H1 (cell line): Measurements from ENCODE around the gene DNMT1. TPM values are rescaled to one million over a fixed set of nuclear protein-coding genes. Genes with fewer than 3 reads are reported as not detected.
A peak's percentile ranks its signal among the peaks of the same experiment; 100 is the strongest.

Experiments
- CTCF ChIA-PET: fragments of 300-600 bp; sonication (Branson Sonifier 250); formaldehyde crosslinking; loops from one replicate; lab custom pipeline; 2021; ENCODE audit not compliant: partially characterized antibody; lab: Charles Lee
- POLR2A ChIA-PET: fragments of 300-600 bp; sonication (Branson Sonifier 250); formaldehyde crosslinking; loops from one replicate; lab custom pipeline; 2021; ENCODE audit warnings: inconsistent platforms; ENCODE audit not compliant: partially characterized antibody; lab: Charles Lee
- DNase-seq, 2 experiments: peaks; one replicate each; pipeline versions ENCODE4 v3.0.0 to v3.0.0-alpha.2; 2010 to 2022; ENCODE audit warnings: low spot score in 2 of 2, low read depth in 1 of 2, mixed read lengths in 1 of 2
- FAIRE-seq: peaks from 2 replicates; lab custom pipeline; 2011; peaks lifted over from hg19 to GRCh38; lab: Jason Lieb, UNC
- H2AFZ ChIP-seq: 2 replicates; pipeline ENCODE4 v1.8.1; 2012; ENCODE audit warnings: low read length, inconsistent platforms
- H2AK5ac ChIP-seq: 2 replicates; pipeline ENCODE4 v1.6.1; 2013; ENCODE audit warnings: low read depth, low read length
- H2BK120ac ChIP-seq: replicated peaks from 2 replicates; pipeline ENCODE3; 2013; ENCODE audit warnings: low read depth, low read length, inconsistent platforms
- H2BK12ac ChIP-seq: 2 replicates; pipeline ENCODE4 v1.6.1; 2013; ENCODE audit warnings: low read depth, low read length
- H2BK15ac ChIP-seq: 2 replicates; pipeline ENCODE4 v1.6.1; 2013; ENCODE audit warnings: low read length
- H2BK20ac ChIP-seq: 2 replicates; pipeline ENCODE4 v1.6.1; 2013; ENCODE audit warnings: low read length
- H2BK5ac ChIP-seq: 2 replicates; pipeline ENCODE4 v1.6.1; 2013; ENCODE audit warnings: low read depth, low read length
- H3K14ac ChIP-seq: 2 replicates; pipeline ENCODE4 v1.6.1; 2013; ENCODE audit warnings: inconsistent platforms; ENCODE audit not compliant: insufficient read length
- H3K18ac ChIP-seq: 2 replicates; pipeline ENCODE4 v1.6.1; 2013; ENCODE audit warnings: low read length; ENCODE audit errors: extremely low read depth
- H3K23ac ChIP-seq: 2 replicates; pipeline ENCODE4 v1.6.1; 2013; ENCODE audit warnings: inconsistent platforms; ENCODE audit not compliant: insufficient read length
- H3K23me2 ChIP-seq: 2 replicates; pipeline ENCODE4 v1.6.1; 2013; ENCODE audit warnings: low read depth, low read length
- H3K27ac ChIP-seq: 2 replicates; pipeline ENCODE4 v1.6.1; 2011; ENCODE audit warnings: low read depth, low read length, inconsistent platforms
- H3K27me3 ChIP-seq, 4 experiments: replicated peaks in 1 of 4; 1 replicate in 1 of 4; 2 replicates in 3 of 4; pipeline versions ENCODE4 v1.6.1 to v1.8.1; 2011 to 2013; ENCODE audit warnings: low read length in 3 of 4, mild to moderate bottlenecking in 3 of 4, inconsistent platforms in 2 of 4, mixed read lengths in 2 of 4, moderate library complexity in 1 of 4; ENCODE audit not compliant: control insufficient read depth in 3 of 4, insufficient read depth in 3 of 4; ENCODE audit errors: extremely low read depth in 1 of 4
- H3K36me3 ChIP-seq, 4 experiments: 2 replicates each; pipeline versions ENCODE4 v1.6.1 to v1.8.1; 2011 to 2013; ENCODE audit warnings: mild to moderate bottlenecking in 4 of 4, low read length in 3 of 4, moderate library complexity in 2 of 4, control low read depth in 1 of 4, inconsistent platforms in 1 of 4; ENCODE audit not compliant: insufficient read depth in 4 of 4, control insufficient read depth in 2 of 4
- H3K4ac ChIP-seq: replicated peaks from 2 replicates; pipeline ENCODE3; 2013; ENCODE audit warnings: low read length, low read depth, mixed read lengths, inconsistent platforms; ENCODE audit not compliant: insufficient read length
- H3K4me1 ChIP-seq, 4 experiments: replicated peaks in 1 of 4; 1 replicate in 1 of 4; 2 replicates in 3 of 4; pipeline versions ENCODE4 v1.6.1 to v1.8.1; 2011 to 2013; ENCODE audit warnings: low read length in 3 of 4, inconsistent platforms in 2 of 4, mixed read lengths in 1 of 4; ENCODE audit not compliant: insufficient read depth in 4 of 4, control insufficient read depth in 3 of 4
- H3K4me2 ChIP-seq, 2 experiments: 2 replicates each; pipeline versions ENCODE4 v1.6.1 to v1.8.1; 2011 to 2013; ENCODE audit warnings: low read depth in 2 of 2, low read length in 2 of 2, control low read depth in 1 of 2, inconsistent platforms in 1 of 2, mild to moderate bottlenecking in 1 of 2; ENCODE audit not compliant: insufficient read depth in 1 of 2
- H3K4me3 ChIP-seq, 4 experiments: fragments of 200-600, 300-600 bp in 1 of 4; sonication (generic), shearing (Covaris generic), sonication (Bioruptor Twin) in 1 of 4; 2 replicates each; pipeline versions ENCODE4 v1.5.1 to v1.8.1; 2011 to 2016; ENCODE audit warnings: low read length in 4 of 4, low read depth in 3 of 4, control low read depth in 2 of 4, inconsistent platforms in 2 of 4, mild to moderate bottlenecking in 2 of 4, mixed read lengths in 1 of 4, moderate library complexity in 1 of 4; ENCODE audit not compliant: insufficient read depth in 2 of 4; ENCODE audit errors: extremely low read depth in 1 of 4
- H3K56ac ChIP-seq: replicated peaks from 2 replicates; pipeline ENCODE3; 2013; ENCODE audit warnings: low read depth, mild to moderate bottlenecking, mixed read lengths, low read length, inconsistent platforms; ENCODE audit not compliant: insufficient read length
- H3K79me1 ChIP-seq: 2 replicates; pipeline ENCODE4 v1.6.1; 2013; ENCODE audit warnings: low read depth, low read length, control low read depth
- H3K79me2 ChIP-seq, 2 experiments: 2 replicates each; pipeline versions ENCODE4 v1.6.1 to v1.8.1; 2012 to 2013; ENCODE audit warnings: low read length in 2 of 2, mild to moderate bottlenecking in 2 of 2, inconsistent platforms in 1 of 2; ENCODE audit not compliant: insufficient read depth in 2 of 2, control insufficient read depth in 1 of 2
- H3K9ac ChIP-seq, 4 experiments: replicated peaks in 1 of 4; 1 replicate in 1 of 4; 2 replicates in 3 of 4; pipeline versions ENCODE4 v1.6.1 to v1.8.1; 2011 to 2013; ENCODE audit warnings: low read depth in 3 of 4, low read length in 3 of 4, control low read depth in 2 of 4, mild to moderate bottlenecking in 2 of 4, moderate library complexity in 2 of 4, inconsistent platforms in 1 of 4; ENCODE audit errors: extremely low read depth in 1 of 4
- H3K9me3 ChIP-seq, 2 experiments: 2 replicates each; pipeline versions ENCODE4 v1.6.1 to v1.8.1; 2012 to 2013; ENCODE audit warnings: mild to moderate bottlenecking in 2 of 2, moderate library complexity in 2 of 2, control low read depth in 1 of 2, inconsistent platforms in 1 of 2, low read depth in 1 of 2, low read length in 1 of 2, mixed read lengths in 1 of 2; ENCODE audit not compliant: insufficient read depth in 2 of 2
- H4K20me1 ChIP-seq, 2 experiments: replicated peaks in 1 of 2; 2 replicates each; pipeline versions ENCODE3 to v1.8.1; 2011 to 2013; ENCODE audit warnings: inconsistent platforms in 2 of 2, low read length in 2 of 2, mild to moderate bottlenecking in 1 of 2; ENCODE audit not compliant: insufficient read depth in 2 of 2, control insufficient read depth in 1 of 2
- H4K5ac ChIP-seq: 2 replicates; pipeline ENCODE4 v1.6.1; 2013; ENCODE audit warnings: low read length, low read depth, mixed read lengths, inconsistent platforms; ENCODE audit not compliant: insufficient read length
- H4K8ac ChIP-seq: 2 replicates; pipeline ENCODE4 v1.8.0; 2013; ENCODE audit warnings: mild to moderate bottlenecking, moderate library complexity, low read length, inconsistent platforms; ENCODE audit not compliant: insufficient read depth; ENCODE audit errors: extremely low read depth
- H4K91ac ChIP-seq: replicated peaks from 2 replicates; pipeline ENCODE3; 2013; ENCODE audit warnings: low read length, mixed read lengths, inconsistent platforms; ENCODE audit not compliant: insufficient read length
- ATF3 ChIP-seq: IDR thresholded peaks from 2 replicates; pipeline ENCODE4 v1.6.1; 2011; ENCODE audit warnings: low read depth, mild to moderate bottlenecking, low read length; ENCODE audit not compliant: insufficient read depth
- CTCF ChIP-seq, 3 experiments: IDR thresholded peaks; 1 replicate in 2 of 3; 2 replicates in 1 of 3; pipeline versions ENCODE4 v1.5.1 to v1.6.1; 2011; ENCODE audit warnings: low read length in 3 of 3, mild to moderate bottlenecking in 3 of 3, inconsistent platforms in 2 of 3, low read depth in 1 of 3, moderate library complexity in 1 of 3; ENCODE audit not compliant: insufficient read depth in 1 of 3; ENCODE audit errors: control extremely low read depth in 1 of 3
- E2F6 ChIP-seq: IDR thresholded peaks from 2 replicates; pipeline ENCODE4 v1.6.1; 2012; ENCODE audit warnings: inconsistent platforms
- MAX ChIP-seq: IDR thresholded peaks from 2 replicates; pipeline ENCODE4 v1.6.1; 2012; ENCODE audit warnings: inconsistent platforms
- POLR2A ChIP-seq, 2 experiments: IDR thresholded peaks; 1 replicate in 1 of 2; 2 replicates in 1 of 2; pipeline ENCODE4 v1.6.1; 2011; ENCODE audit warnings: low read depth in 2 of 2, low read length in 2 of 2, mild to moderate bottlenecking in 2 of 2; ENCODE audit errors: control extremely low read depth in 1 of 2
- RAD21 ChIP-seq, 2 experiments: IDR thresholded peaks in 1 of 2; conservative IDR thresholded peaks in 1 of 2; 2 replicates each; pipeline ENCODE4 v1.6.1; 2011; ENCODE audit warnings: low read depth in 2 of 2, low read length in 2 of 2, improper control_type of control experiment in 1 of 2, inconsistent platforms in 1 of 2, mild to moderate bottlenecking in 1 of 2, moderate library complexity in 1 of 2
- SP4 ChIP-seq: IDR thresholded peaks from 2 replicates; pipeline ENCODE4 v1.6.1; 2012; ENCODE audit warnings: low read length, inconsistent platforms
- WGBS, 2 experiments: shearing (Covaris generic) in 1 of 2; methylation state at CpG; one replicate each; pipeline versions ENCODE4 v1.1.6 to v1.1.7; 2013 to 2015; ENCODE audit warnings: low lambda C conversion rate in 2 of 2, mixed read lengths in 2 of 2, inconsistent platforms in 1 of 2, low coverage in 1 of 2, missing lambda C conversion rate in 1 of 2; ENCODE audit not compliant: insufficient replicate concordance in 2 of 2, insufficient coverage in 1 of 2, insufficient read length in 1 of 2; ENCODE audit errors: extremely low coverage in 1 of 2, missing lambda C conversion rate in 1 of 2; 5-methylcytosine and 5-hydroxymethylcytosine counted together
- polyA plus RNA-seq, 7 experiments: library from polyadenylated mRNA; depleted of rRNA in 3 of 7; stranded (reverse) in 5 of 7; unstranded in 2 of 7; fragments of >200 nt in 5 of 7; fragments of 200-250 nt in 2 of 7; gene quantifications; 1 replicate in 5 of 7; 2 replicates in 1 of 7; 4 replicates in 1 of 7; pipeline versions ENCODE4 v1.2.1 to v1.2.3, GENCODE V29; 2011 to 2013; ENCODE audit warnings: missing spikeins in 2 of 7, mixed read lengths in 2 of 7
- total RNA-seq: library from RNA; stranded (reverse); fragmentation: NEBNext Ultra II Directional; extraction: Animal tissue kit (Norgen Biotek cat#: 25700); gene quantifications from 2 replicates; pipeline ENCODE4 v1.2.1, GENCODE V29; 2021

The DNMT1 gene
- total and polyA plus RNA-seq, 2 of the 8 experiments (the other 6 are each of a cell fraction or from before 2014, with no cell fraction given) = 101 to 210 TPM

DNA sequence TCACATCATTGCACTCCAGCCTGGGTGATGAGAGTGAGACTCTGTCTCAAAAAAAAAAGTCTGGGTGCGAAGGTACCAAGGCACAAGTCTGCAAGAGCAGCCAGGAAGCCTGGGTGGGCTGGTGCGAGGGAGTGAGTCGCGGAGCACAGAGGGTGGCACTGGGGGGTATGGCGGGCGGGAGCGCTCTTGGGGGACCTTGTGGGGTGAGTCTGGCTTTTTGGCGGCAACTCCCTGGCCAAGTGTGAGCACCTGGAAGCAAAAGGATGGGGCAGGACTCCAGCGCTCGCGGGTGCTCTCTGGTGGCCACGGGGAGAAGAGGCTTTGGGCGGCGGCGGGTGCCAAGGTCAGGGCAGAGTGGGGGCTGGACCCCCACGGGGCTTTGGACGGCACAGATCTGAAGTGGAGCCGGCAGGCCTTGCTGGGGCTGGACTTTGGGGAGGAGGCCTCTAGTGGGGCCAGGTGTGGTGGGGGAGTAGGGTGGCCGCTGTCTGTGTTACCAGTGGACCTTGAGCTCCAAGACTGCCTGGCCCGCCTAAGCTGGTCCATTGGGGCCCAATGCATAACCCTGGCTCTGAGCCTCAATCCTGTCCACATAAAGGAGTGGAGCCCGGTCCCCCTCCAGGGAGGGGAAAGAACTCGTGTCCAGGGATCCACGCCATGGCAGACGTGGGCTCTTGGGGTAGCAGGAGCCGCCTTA lies 81.7 kb downstream of the DNMT1 start:
- Histone ChIP-seq H3K4me2 (0 out of 4 replicates have a peak overlapping the region, but pooled peaks of 1 of the 2 experiments have one; percentile 22), H2BK12ac (no peak overlapping the region), H3K18ac (no peak overlapping the region), H3K56ac (no peak overlapping the region), H4K20me1 (peaks cover 14 to 37% of the 10 kb centered on the region in 2 experiments), H3K23me2 (no peaks in the 10 kb centered on the region), H3K36me3 (peaks cover 45 to 73% (median 57%) of the 10 kb centered on the region in 4 experiments), H3K27me3 (no peaks in the 10 kb centered on the region), H3K23ac (no peak overlapping the region), H3K9ac (no peak overlapping the region), H2BK15ac (no peak overlapping the region), H3K4ac (no peak overlapping the region), H2BK120ac (no peak overlapping the region), H2AK5ac (no peak overlapping the region), H2BK20ac (no peak overlapping the region), H3K9me3 (no peaks in the 10 kb centered on the region), H4K91ac (no peak overlapping the region), H4K5ac (no peak overlapping the region), H4K8ac (no peak overlapping the region), H3K27ac (no peak overlapping the region), H2AFZ (no peak overlapping the region), H3K4me1 (no peaks in the 10 kb centered on the region), H3K4me3 (no peak overlapping the region), H3K79me1 (peaks cover under 1% of the 10 kb centered on the region; the same call in 1 of the 2 replicates), H2BK5ac (no peak overlapping the region), H3K14ac (no peak overlapping the region), H3K79me2 (peaks cover 0 to 6% of the 10 kb centered on the region in 2 experiments; a peak in 2 of 4 replicates)
- ChIA-PET CTCF (interaction anchor here (0.6 to 5.0 kb wide), 19 partner anchors 9 to 265 kb away, joined by 3 to 42 read pairs (median 3); partner anchors contain the start of gene ANGPTL6), POLR2A (interaction anchor here (0.7 to 29.1 kb wide), 20 partner anchors 3 to 267 kb away, joined by 3 to 412 read pairs (median 3); partner anchors contain the start of genes ANGPTL6, DNMT1, EIF3G and P2RY11)
- 49% methylated on average over 20 of the region's 25 CpGs; no CpG with 5 or more reads in 1 of the 2 experiments for WGBS, 2 experiments
- FAIRE-seq (no peak), DNase-seq (peak in 1 of 2 experiments; percentile 94)
- no peak for TF ChIP-seq SP4
- peak; percentile 93 for TF ChIP-seq E2F6
- peak; percentile 77 to 80 (median 79) for TF ChIP-seq CTCF (IDR thresholded peaks at IDR 0.05; ENCODE audit: control extremely low read depth in 1 of 3, insufficient read depth in 1 of 3, low read depth in 1 of 3, low read length in 3 of 3)
- TF ChIP-seq POLR2A (IDR thresholded peaks at IDR 0.05; ENCODE audit: control extremely low read depth in 1 of 2, low read depth in 2 of 2, low read length in 2 of 2) = peak in 1 of 2 experiments; percentile 31; a peak in 1 of 3 replicates
- peak; percentile 53 to 69 for TF ChIP-seq RAD21 (IDR thresholded peaks at IDR 0.05 in 1 of 2, conservative IDR thresholded peaks at IDR 0.05 in 1 of 2; ENCODE audit: low read depth in 2 of 2, low read length in 2 of 2)
- TF ChIP-seq ATF3 = no peak
- TF ChIP-seq MAX = peak; percentile 84
